ENCODE measurements around the gene MYH10.

The MYH10 gene

GRCh38 chr17:8630227-8630801 lies at the start of gene MYH10:
TSS of gene MYH10 (minus strand) at chr17:8630725. CDS start at chr17:8623246, 7,479 bp downstream.
- no peak for TF ChIP-seq TSHZ2 (CRISPR knock-in tag; IDR thresholded peaks at IDR 0.05)
- TF ChIP-seq ISL1 (CRISPR knock-in tag; IDR thresholded peaks at IDR 0.05), result no peak
- TF ChIP-seq PPARA (CRISPR knock-in tag; IDR thresholded peaks at IDR 0.05; ENCODE audit: borderline replicate concordance), result no peak
- TF ChIP-seq, protein P1, sequence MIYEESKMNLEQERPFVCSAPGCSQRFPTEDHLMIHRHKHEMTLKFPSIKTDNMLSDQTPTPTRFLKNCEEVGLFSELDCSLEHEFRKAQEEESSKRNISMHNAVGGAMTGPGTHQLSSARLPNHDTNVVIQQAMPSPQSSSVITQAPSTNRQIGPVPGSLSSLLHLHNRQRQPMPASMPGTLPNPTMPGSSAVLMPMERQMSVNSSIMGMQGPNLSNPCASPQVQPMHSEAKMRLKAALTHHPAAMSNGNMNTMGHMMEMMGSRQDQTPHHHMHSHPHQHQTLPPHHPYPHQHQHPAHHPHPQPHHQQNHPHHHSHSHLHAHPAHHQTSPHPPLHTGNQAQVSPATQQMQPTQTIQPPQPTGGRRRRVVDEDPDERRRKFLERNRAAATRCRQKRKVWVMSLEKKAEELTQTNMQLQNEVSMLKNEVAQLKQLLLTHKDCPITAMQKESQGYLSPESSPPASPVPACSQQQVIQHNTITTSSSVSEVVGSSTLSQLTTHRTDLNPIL (CRISPR knock-in tag; IDR thresholded peaks at IDR 0.05; ENCODE audit: low read depth), result no peak
- TF ChIP-seq ZFP30 (CRISPR knock-in tag; IDR thresholded peaks at IDR 0.05), result no peak
- no peak for TF ChIP-seq ZNF565 (CRISPR knock-in tag; conservative IDR thresholded peaks at IDR 0.05; ENCODE audit: low read depth)
- TF ChIP-seq POU6F1 (CRISPR knock-in tag; IDR thresholded peaks at IDR 0.05; ENCODE audit: borderline replicate concordance, low read depth), result no peak
- TF ChIP-seq ZNF70 (CRISPR knock-in tag; IDR thresholded peaks at IDR 0.05), result no peak
- no peak for TF ChIP-seq CSDC2 (CRISPR knock-in tag; IDR thresholded peaks at IDR 0.05)
- no peak for TF ChIP-seq GLIS3 (CRISPR knock-in tag; IDR thresholded peaks at IDR 0.05)
- no peak for TF ChIP-seq CSRNP3 (CRISPR knock-in tag; IDR thresholded peaks at IDR 0.05)
- TF ChIP-seq RARB (CRISPR knock-in tag; IDR thresholded peaks at IDR 0.05), result no peak
- TF ChIP-seq ZNF8 (CRISPR knock-in tag; IDR thresholded peaks at IDR 0.05), result no peak
- ATAC-seq, result peak; percentile 9; the same call in 2 of the 3 replicates

DNA sequence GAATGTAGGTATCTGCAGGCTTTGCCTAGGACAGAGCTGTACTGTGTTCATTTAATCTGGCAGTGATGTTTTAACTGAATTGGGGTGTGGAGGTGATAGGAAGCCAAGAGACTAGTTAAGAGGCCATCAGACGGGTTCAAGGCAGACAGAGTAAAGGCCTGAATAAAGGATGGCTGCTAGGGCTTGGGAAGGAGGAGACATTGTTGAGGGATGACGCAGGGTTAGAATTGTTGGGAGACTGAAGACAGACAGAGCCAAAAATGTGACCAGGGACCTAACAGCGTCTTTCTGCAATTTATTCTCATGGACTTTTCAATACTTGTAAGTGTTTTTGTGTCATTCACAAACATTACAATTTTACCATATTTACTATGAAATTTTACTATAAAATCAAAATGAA lies 48.6 kb upstream of the MYH10 start:
- no peak for ATAC-seq
- TF ChIP-seq ZFP3 (CRISPR knock-in tag; IDR thresholded peaks at IDR 0.05) (no peak), POU6F1 (CRISPR knock-in tag; IDR thresholded peaks at IDR 0.05; ENCODE audit: borderline replicate concordance, low read depth) (no peak), ARNTL (CRISPR knock-in tag; IDR thresholded peaks at IDR 0.05; ENCODE audit: borderline replicate concordance, low read depth) (no peak), ZC3H10 (CRISPR knock-in tag; IDR thresholded peaks at IDR 0.05) (no peak), TSHZ2 (CRISPR knock-in tag; IDR thresholded peaks at IDR 0.05) (no peak), ESRRG (CRISPR knock-in tag; IDR thresholded peaks at IDR 0.05) (no peak), OSR1 (CRISPR knock-in tag; IDR thresholded peaks at IDR 0.05) (no peak), ZNF565 (CRISPR knock-in tag; conservative IDR thresholded peaks at IDR 0.05; ENCODE audit: low read depth) (no peak), ZNF8 (CRISPR knock-in tag; IDR thresholded peaks at IDR 0.05) (no peak), CSDC2 (CRISPR knock-in tag; IDR thresholded peaks at IDR 0.05) (no peak), CSRNP3 (CRISPR knock-in tag; IDR thresholded peaks at IDR 0.05) (no peak), TOX (CRISPR knock-in tag; IDR thresholded peaks at IDR 0.05; ENCODE audit: borderline replicate concordance) (no peak), ZNF70 (CRISPR knock-in tag; IDR thresholded peaks at IDR 0.05) (no peak), BACH2 (CRISPR knock-in tag; IDR thresholded peaks at IDR 0.05; ENCODE audit: borderline replicate concordance) (no peak), GLIS3 (CRISPR knock-in tag; IDR thresholded peaks at IDR 0.05) (no peak)
- TF ChIP-seq, protein P1 (CRISPR knock-in tag; IDR thresholded peaks at IDR 0.05; ENCODE audit: low read depth), result no peak
- TF ChIP-seq, protein P2, sequence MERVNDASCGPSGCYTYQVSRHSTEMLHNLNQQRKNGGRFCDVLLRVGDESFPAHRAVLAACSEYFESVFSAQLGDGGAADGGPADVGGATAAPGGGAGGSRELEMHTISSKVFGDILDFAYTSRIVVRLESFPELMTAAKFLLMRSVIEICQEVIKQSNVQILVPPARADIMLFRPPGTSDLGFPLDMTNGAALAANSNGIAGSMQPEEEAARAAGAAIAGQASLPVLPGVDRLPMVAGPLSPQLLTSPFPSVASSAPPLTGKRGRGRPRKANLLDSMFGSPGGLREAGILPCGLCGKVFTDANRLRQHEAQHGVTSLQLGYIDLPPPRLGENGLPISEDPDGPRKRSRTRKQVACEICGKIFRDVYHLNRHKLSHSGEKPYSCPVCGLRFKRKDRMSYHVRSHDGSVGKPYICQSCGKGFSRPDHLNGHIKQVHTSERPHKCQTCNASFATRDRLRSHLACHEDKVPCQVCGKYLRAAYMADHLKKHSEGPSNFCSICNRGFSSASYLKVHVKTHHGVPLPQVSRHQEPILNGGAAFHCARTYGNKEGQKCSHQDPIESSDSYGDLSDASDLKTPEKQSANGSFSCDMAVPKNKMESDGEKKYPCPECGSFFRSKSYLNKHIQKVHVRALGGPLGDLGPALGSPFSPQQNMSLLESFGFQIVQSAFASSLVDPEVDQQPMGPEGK (CRISPR knock-in tag; IDR thresholded peaks at IDR 0.05; ENCODE audit: borderline replicate concordance), result no peak
